Naive thymus-derived CD4-positive, alpha-beta T cell (primary cell): ENCODE data around the gene NPSR1. TPM values are rescaled to one million over a fixed set of nuclear protein-coding genes. Genes with fewer than 3 reads are reported as not detected.

ENCODE experiments used
- ATAC-seq: fragments of 150-1000 bp; cut with Tn5 transposase; 2 replicates; pipeline ENCODE4 v1.10.0; 2021; ENCODE audit warnings: mild to moderate bottlenecking, moderate library complexity
- CTCF ChIA-PET: fragments of 350-600 bp; sonication (Branson Sonifier 250); formaldehyde crosslinking; loops from one replicate; lab custom pipeline; 2021; ENCODE audit warnings: antibody characterized with exemption; lab: Charles Lee
- POLR2A ChIA-PET: fragments of 350-600 bp; sonication (Branson Sonifier 250); formaldehyde crosslinking; loops from one replicate; lab custom pipeline; 2021; ENCODE audit warnings: antibody characterized with exemption, inconsistent platforms; lab: Charles Lee
- DNase-seq, 9 donors: peaks; one replicate each; pipeline versions ENCODE4 v3.0.0 to v3.0.0-alpha.2; 2020 to 2022; ENCODE audit warnings: mixed read lengths in 1 of 9
- H3K27ac ChIP-seq: one replicate; pipeline ENCODE4 v1.7.0; 2013; ENCODE audit warnings: mild to moderate bottlenecking, low read depth, low read length, moderate library complexity
- H3K27me3 ChIP-seq, 2 donors: one replicate each; pipeline ENCODE4 v1.7.0; 2013; ENCODE audit warnings: low read length in 2 of 2, mild to moderate bottlenecking in 2 of 2, moderate library complexity in 2 of 2; ENCODE audit not compliant: control insufficient read depth in 2 of 2, insufficient read depth in 2 of 2
- H3K36me3 ChIP-seq, 3 experiments: 1 replicate in 2 of 3; 2 replicates in 1 of 3; pipeline ENCODE4 v1.7.0; 2013; ENCODE audit warnings: low read length in 3 of 3, mild to moderate bottlenecking in 3 of 3, moderate library complexity in 1 of 3; ENCODE audit not compliant: insufficient read depth in 3 of 3, control insufficient read depth in 2 of 3
- H3K4me1 ChIP-seq, 2 donors: one replicate each; pipeline ENCODE4 v1.7.0; 2013; ENCODE audit warnings: low read length in 2 of 2, mild to moderate bottlenecking in 2 of 2, moderate library complexity in 1 of 2; ENCODE audit not compliant: control insufficient read depth in 2 of 2, insufficient read depth in 2 of 2
- H3K4me3 ChIP-seq: 2 replicates; pipeline ENCODE4 v1.7.0; 2013; ENCODE audit warnings: mild to moderate bottlenecking, low read length
- H3K9me3 ChIP-seq, 3 experiments: 1 replicate in 2 of 3; 2 replicates in 1 of 3; pipeline ENCODE4 v1.7.0; 2013; ENCODE audit warnings: low read length in 3 of 3; ENCODE audit not compliant: control insufficient read depth in 2 of 3
- H3K27ac Mint-ChIP-seq, 9 donors: one replicate each; pipeline ENCODE4 v1.8.0; 2020 to 2022; ENCODE audit warnings: mixed read lengths in 9 of 9, mild to moderate bottlenecking in 8 of 9, moderate library complexity in 5 of 9, inconsistent platforms in 2 of 9
- H3K27me3 Mint-ChIP-seq, 5 donors: one replicate each; pipeline ENCODE4 v1.8.0; 2021 to 2022; ENCODE audit warnings: mixed read lengths in 5 of 5, mild to moderate bottlenecking in 1 of 5
- H3K36me3 Mint-ChIP-seq, 5 donors: one replicate each; pipeline ENCODE4 v1.8.0; 2020 to 2022; ENCODE audit warnings: mixed read lengths in 5 of 5, mild to moderate bottlenecking in 3 of 5, inconsistent platforms in 1 of 5
- H3K4me1 Mint-ChIP-seq, 7 donors: one replicate each; pipeline ENCODE4 v1.8.0; 2020 to 2022; ENCODE audit warnings: mixed read lengths in 7 of 7, mild to moderate bottlenecking in 3 of 7, inconsistent platforms in 1 of 7
- H3K4me3 Mint-ChIP-seq, 10 donors: one replicate each; pipeline ENCODE4 v1.8.0; 2020 to 2022; ENCODE audit warnings: mild to moderate bottlenecking in 10 of 10, mixed read lengths in 10 of 10, moderate library complexity in 6 of 10, inconsistent platforms in 2 of 10
- H3K9me3 Mint-ChIP-seq, 11 donors: one replicate each; pipeline ENCODE4 v1.8.0; 2020 to 2022; ENCODE audit warnings: mixed read lengths in 11 of 11, mild to moderate bottlenecking in 4 of 11, inconsistent platforms in 1 of 11, moderate library complexity in 1 of 11
- intact Hi-C, 2 donors: fragments of 100-400 bp; cut with micrococcal nuclease; formaldehyde crosslinking; loops; one replicate each; pipeline ENCODE4 v1.15.1; 2023
- polyA plus RNA-seq, 2 donors: library from polyadenylated mRNA; unstranded; fragments of 300-500 nt; fragmentation: Illumina TruSeq; gene quantifications; one replicate each; pipeline ENCODE4 v1.2.3, GENCODE V29; 2021
- total RNA-seq, 6 experiments: library from RNA in 5 of 6; stranded (reverse) in 5 of 6; gene quantifications; 1 replicate in 5 of 6; 2 replicates in 1 of 6; pipeline ENCODE4 v1.2.3 and lab custom pipeline; 2021 to 2026

The NPSR1 gene
- total and polyA plus RNA-seq, 7 experiments from 2014 or later, result not detected

- Histone ChIP-seq H3K36me3 (no peaks in the 10 kb centered on the region), H3K4me3 (no peak overlapping the region), H3K27me3 (no peaks in the 10 kb centered on the region), H3K9me3 (no peaks in the 10 kb centered on the region), H3K27ac (no peak overlapping the region), H3K4me1 (no peaks in the 10 kb centered on the region)
- CTCF ChIA-PET, result no interaction called here
- intact Hi-C loops, result no loop called here
- Mint-ChIP-seq H3K27ac (no peak overlapping the region), H3K4me3 (no peak overlapping the region), H3K36me3 (no peaks in the 10 kb centered on the region), H3K4me1 (peaks cover 0 to 2% (median 0%) of the 10 kb centered on the region in 7 donors), H3K27me3 (peaks cover 0 to 31% (median 10%) of the 10 kb centered on the region in 5 donors), H3K9me3 (peaks cover 0 to 6% (median 0%) of the 10 kb centered on the region in 11 donors)
- POLR2A ChIA-PET, result no interaction called here
- DNase-seq (no peak), ATAC-seq (no peak)
These were observed 90.1 kb downstream of the NPSR1 start for GRCh38 chr7:34747867-34748727.

DNA sequence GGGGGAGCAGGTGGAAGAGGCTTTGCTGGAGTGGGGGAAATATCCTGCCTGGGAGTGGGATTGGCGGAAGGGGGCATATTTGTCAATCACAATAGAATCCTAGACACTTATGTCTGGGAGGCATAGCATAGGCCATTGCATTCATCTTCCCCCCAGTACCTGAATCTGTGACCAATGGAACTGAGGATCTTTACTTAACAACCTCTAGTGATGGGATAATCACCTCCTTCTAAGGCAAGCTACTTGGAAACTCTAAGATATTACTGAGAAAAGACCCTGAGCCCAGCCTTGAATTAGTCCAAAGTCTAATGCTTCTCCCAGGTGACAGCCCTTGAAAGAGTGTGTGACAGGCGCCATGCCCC is 90.7 kb downstream of the NPSR1 start:
- CTCF ChIA-PET, result no interaction called here
- no peaks in the 10 kb centered on the region for H3K27me3 ChIP-seq
- Mint-ChIP-seq H3K4me3 (no peak overlapping the region), H3K9me3 (peaks cover 0 to 4% (median 0%) of the 10 kb centered on the region in 11 donors), H3K27ac (peak overlapping the region in 1 of 9 donors; percentile 1), H3K4me1 (peaks cover 0 to 2% (median 0%) of the 10 kb centered on the region in 7 donors), H3K27me3 (peaks cover 0 to 25% (median 10%) of the 10 kb centered on the region in 5 donors), H3K36me3 (no peaks in the 10 kb centered on the region)
- no peaks in the 10 kb centered on the region for H3K36me3 ChIP-seq
- intact Hi-C loops, result no loop called here
- no peaks in the 10 kb centered on the region for H3K4me1 ChIP-seq
- H3K9me3 ChIP-seq, result no peaks in the 10 kb centered on the region
- no peak overlapping the region for H3K27ac ChIP-seq
- POLR2A ChIA-PET, result no interaction called here
- ATAC-seq (no peak), DNase-seq (no peak)
- H3K4me3 ChIP-seq, result no peak overlapping the region

DNA sequence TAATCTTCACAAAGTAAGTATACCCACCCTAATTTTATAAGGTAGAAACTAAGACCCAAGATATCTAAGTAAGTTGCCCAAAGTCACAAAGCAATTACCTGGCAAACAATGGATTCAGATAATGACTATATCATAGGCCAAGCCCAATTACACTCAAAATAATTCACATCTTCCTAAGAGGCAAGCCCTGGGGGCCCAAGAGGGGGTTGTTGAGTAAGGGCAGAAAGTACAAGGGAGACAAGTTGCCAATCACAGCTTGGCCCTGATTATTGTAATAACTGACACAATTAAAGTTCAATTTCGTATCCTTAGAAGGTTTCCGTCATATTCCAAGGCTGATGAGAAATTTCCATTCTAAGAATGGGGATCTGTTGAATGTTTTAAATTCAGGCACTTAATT is 91.4 kb downstream of the NPSR1 start:
- Mint-ChIP-seq H3K27me3 (peaks cover 0 to 17% (median 9%) of the 10 kb centered on the region in 5 donors), H3K27ac (no peak overlapping the region), H3K4me3 (no peak overlapping the region), H3K9me3 (peaks cover 0 to 2% (median 0%) of the 10 kb centered on the region in 11 donors), H3K4me1 (peaks cover 0 to 2% (median 0%) of the 10 kb centered on the region in 7 donors), H3K36me3 (no peaks in the 10 kb centered on the region)
- Histone ChIP-seq H3K27ac (no peak overlapping the region), H3K27me3 (no peaks in the 10 kb centered on the region), H3K4me1 (no peaks in the 10 kb centered on the region), H3K9me3 (no peaks in the 10 kb centered on the region), H3K36me3 (no peaks in the 10 kb centered on the region), H3K4me3 (no peak overlapping the region)
- DNase-seq, result no peak
- POLR2A ChIA-PET, result interaction anchor here (0.7 kb wide), 1 partner anchor 31 kb away, joined by 5 read pairs; no protein-coding TSS in a partner anchor
- CTCF ChIA-PET, result no interaction called here
- no peak for ATAC-seq
- intact Hi-C loops, result no loop called here

DNA sequence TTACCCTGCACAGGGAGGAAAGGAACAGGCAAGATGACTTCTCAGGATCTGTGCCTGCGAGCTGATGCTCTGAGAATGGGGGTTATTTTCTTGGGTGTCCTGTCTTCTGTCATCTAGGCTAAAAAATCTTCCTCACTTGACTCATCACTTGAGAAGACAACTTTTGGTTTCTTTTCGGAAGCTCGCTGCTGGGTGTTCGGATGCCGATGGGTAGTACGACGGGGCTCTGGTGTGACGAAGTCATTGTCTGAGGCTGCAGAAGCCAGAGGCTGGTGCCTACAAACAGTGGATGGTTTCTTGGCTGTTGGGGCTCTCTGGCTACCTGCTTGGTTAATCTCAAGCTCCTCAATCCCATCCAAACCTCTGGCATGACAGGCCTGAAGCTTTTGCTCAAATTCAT is 92.2 kb downstream of the NPSR1 start:
- Mint-ChIP-seq H3K27me3 (peaks cover 0 to 11% (median 7%) of the 10 kb centered on the region in 5 donors), H3K4me1 (peaks cover 0 to 2% (median 0%) of the 10 kb centered on the region in 7 donors), H3K4me3 (no peak overlapping the region), H3K9me3 (peaks cover 0 to 2% (median 0%) of the 10 kb centered on the region in 11 donors), H3K27ac (no peak overlapping the region), H3K36me3 (no peaks in the 10 kb centered on the region)
- H3K36me3 ChIP-seq, result no peaks in the 10 kb centered on the region
- H3K9me3 ChIP-seq, result no peaks in the 10 kb centered on the region
- no peak overlapping the region for H3K27ac ChIP-seq
- ATAC-seq (no peak), DNase-seq (no peak)
- no peaks in the 10 kb centered on the region for H3K27me3 ChIP-seq
- intact Hi-C loops, result no loop called here
- ChIA-PET POLR2A (interaction anchor here (0.7 kb wide), 1 partner anchor 32 kb away, joined by 5 read pairs; no protein-coding TSS in a partner anchor), CTCF (no interaction called here)
- no peaks in the 10 kb centered on the region for H3K4me1 ChIP-seq
- no peak overlapping the region for H3K4me3 ChIP-seq

DNA sequence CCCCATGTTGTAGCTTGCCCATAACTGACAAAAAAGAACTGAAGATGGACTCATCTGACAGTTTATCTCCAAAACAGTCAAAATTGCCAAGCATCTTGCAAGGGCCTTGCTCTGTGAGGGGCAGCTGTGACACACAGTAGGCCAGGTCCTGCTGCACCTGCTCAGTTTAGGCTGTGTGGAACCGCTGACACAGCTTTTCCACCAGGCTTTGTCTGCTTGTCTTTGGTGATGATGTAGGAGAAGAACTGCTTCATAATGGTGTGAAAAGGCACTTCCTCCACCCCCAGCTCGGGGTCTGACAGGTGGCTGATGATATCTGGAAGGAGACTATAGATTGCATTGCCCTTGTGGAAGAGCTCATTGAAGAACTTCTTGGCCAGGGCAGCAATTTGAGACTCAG is 92.6 kb downstream of the NPSR1 start:
- POLR2A ChIA-PET, result no interaction called here
- Mint-ChIP-seq H3K4me1 (peaks cover 0 to 2% (median 0%) of the 10 kb centered on the region in 7 donors), H3K9me3 (peaks cover 0 to 2% (median 0%) of the 10 kb centered on the region in 11 donors), H3K27ac (no peak overlapping the region), H3K27me3 (peaks cover 0 to 8% (median 7%) of the 10 kb centered on the region in 5 donors), H3K36me3 (no peaks in the 10 kb centered on the region), H3K4me3 (no peak overlapping the region)
- ATAC-seq, result no peak
- no peaks in the 10 kb centered on the region for H3K36me3 ChIP-seq
- H3K27ac ChIP-seq, result no peak overlapping the region
- H3K9me3 ChIP-seq, result no peaks in the 10 kb centered on the region
- H3K27me3 ChIP-seq, result no peaks in the 10 kb centered on the region
- DNase-seq, result no peak
- H3K4me1 ChIP-seq, result no peaks in the 10 kb centered on the region
- H3K4me3 ChIP-seq, result no peak overlapping the region
- CTCF ChIA-PET, result no interaction called here
- intact Hi-C loops, result no loop called here

DNA sequence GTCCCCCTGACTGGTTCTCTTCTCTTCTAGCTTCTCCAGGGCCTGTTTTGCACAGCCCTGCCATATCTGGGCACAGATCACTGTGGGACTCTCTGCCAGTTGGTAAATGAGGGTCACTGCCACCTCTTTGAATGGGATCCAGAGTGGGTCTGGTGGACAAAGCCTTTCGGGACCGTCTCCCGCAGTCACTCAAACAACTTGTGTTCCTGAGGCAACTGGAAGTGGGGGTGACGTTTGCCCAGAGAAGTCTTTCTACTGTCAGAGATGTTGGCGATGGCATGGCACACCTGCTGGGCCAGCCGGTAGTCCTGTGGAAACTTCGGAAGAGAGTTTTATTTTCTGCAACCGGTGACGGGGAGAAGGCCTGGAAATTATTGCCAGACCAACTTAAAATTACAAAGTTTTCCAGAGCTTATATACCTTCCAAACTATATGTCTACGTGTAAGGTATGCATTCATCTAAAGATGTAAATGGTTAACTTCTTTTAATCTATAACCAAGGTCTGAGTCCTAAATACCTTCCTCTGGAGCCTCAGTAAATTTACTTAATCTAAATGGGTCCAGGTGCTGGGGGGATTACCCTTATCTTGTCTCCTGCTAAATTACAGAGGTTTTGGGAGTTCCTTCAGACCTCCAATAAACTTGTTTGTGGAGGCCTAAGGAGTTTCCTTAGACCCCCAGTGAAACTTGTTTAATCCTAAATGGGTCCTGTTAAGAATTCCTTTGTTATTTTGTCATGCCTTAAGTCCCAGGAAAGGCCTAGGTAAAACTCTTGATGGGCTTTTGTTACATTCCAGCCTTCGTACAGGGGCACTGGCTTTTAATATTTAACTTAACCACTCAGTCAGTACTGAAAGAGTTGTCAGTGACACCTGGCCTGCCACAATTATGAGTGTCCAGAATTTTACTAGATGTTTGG is 94.0 kb downstream of the NPSR1 start:
- Mint-ChIP-seq H3K9me3 (peaks cover 0 to 2% (median 0%) of the 10 kb centered on the region in 11 donors), H3K27me3 (peaks cover 0 to 7% (median under 1%) of the 10 kb centered on the region in 5 donors), H3K36me3 (no peaks in the 10 kb centered on the region), H3K4me3 (no peak overlapping the region), H3K4me1 (peaks cover 0 to 2% (median 0%) of the 10 kb centered on the region in 7 donors), H3K27ac (no peak overlapping the region)
- Histone ChIP-seq H3K4me1 (no peaks in the 10 kb centered on the region), H3K36me3 (no peaks in the 10 kb centered on the region), H3K9me3 (no peaks in the 10 kb centered on the region), H3K27ac (no peak overlapping the region), H3K4me3 (no peak overlapping the region), H3K27me3 (no peaks in the 10 kb centered on the region)
- intact Hi-C loops, result no loop called here
- ChIA-PET POLR2A (no interaction called here), CTCF (no interaction called here)
- DNase-seq (no peak), ATAC-seq (no peak)
